Measurements from ENCODE around the gene ERVH48-1.
"Not testable (repeated sequence)": the region's sequence is repeated elsewhere in the genome, so short reads cannot be mapped to it uniquely, and the experiment has no call there.

The ERVH48-1 gene

DNA sequence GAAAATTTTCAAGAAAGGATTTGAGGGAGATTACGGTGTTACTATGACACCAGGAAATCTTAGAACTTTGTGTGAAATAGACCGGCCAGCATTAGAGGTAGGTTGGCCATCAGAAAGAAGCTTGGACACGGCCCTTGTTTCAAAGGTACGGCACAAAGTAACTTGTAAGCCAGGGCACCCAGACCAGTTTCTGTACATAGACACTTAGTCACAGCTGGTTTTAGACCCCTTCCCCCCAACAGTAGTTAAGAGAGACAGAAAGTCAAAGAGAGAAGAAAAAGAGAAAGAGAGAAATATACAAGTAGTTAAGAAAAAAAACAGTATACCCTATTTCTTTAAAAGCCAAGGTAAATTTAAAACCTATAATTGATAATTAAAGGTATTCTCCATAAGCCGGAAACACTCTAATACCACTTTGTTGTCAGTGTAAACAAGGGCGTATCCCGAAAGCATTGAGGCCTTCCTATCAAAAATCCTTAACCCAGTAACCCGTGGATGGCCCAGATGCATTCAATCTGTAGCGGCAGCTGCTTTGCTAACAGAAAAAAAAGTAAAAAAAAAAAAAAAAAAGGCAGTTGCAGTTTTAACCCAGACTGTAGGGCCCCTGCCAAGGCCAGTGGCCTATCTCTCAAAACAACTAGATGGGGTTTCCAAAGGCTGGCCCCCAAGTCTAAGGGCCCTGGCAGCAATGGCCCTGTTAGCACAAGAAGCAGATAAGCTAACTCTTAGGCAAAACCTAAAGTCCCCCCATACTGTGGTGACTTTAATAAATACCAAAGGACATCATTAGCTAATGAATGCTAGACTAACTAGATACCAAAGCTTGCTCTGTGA is 7.9 kb upstream of the ERVH48-1 start:
- H3K9me3 ChIP-seq; H3K4me1 ChIP-seq; H3K4me3 ChIP-seq; H3K36me3 ChIP-seq (replicated peaks); in situ Hi-C loops (cut with MboI; ENCODE audit: low sequenced_read_pairs); H3K27me3 ChIP-seq (ENCODE audit: low read depth); DNase-seq (ENCODE audit: low spot score in 2 of 2): not testable (repeated sequence)

DNA sequence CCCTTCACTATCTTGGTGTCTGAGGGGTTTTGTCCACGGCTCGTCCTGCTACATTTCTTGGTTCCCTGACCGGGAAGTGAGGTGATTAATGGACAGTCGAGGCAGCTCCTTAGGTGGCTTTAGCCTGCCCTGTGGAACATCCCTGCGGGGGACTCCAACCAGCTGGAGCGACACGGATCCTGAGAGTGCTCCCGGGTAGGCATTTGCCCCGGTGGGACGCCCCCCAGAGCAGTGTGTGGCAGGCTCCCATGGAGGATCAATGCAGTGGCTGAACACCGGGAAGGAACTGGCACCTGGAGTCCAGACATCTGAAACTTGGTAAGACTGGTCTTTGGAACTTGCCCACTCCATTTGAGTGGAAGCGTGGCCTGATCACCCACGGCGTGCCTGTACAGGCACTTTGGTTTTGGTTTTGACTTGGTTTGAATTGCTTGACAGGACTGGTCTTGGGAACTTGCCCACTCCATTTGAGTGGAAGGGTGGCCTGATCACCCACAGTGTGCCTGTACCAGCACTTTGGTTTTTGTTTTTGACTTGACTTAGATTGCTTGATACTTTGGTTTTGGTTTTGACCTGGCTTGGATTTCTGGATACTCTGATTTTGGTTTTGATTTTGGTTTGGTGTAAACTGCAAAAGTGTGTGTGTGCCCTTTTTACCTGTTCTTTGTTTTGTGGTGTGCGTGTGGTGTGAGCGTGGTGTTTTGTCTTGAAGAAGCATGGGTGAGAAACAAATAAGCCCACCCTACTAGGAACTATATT is 7.1 kb upstream of the ERVH48-1 start:
- H3K9me3 ChIP-seq; in situ Hi-C loops (cut with MboI; ENCODE audit: low sequenced_read_pairs); H3K36me3 ChIP-seq (replicated peaks); H3K27me3 ChIP-seq (ENCODE audit: low read depth); H3K4me3 ChIP-seq; DNase-seq (ENCODE audit: low spot score in 2 of 2): not testable (repeated sequence)
- H3K4me1 ChIP-seq = peaks cover 11% of the 10 kb centered on the region

DNA sequence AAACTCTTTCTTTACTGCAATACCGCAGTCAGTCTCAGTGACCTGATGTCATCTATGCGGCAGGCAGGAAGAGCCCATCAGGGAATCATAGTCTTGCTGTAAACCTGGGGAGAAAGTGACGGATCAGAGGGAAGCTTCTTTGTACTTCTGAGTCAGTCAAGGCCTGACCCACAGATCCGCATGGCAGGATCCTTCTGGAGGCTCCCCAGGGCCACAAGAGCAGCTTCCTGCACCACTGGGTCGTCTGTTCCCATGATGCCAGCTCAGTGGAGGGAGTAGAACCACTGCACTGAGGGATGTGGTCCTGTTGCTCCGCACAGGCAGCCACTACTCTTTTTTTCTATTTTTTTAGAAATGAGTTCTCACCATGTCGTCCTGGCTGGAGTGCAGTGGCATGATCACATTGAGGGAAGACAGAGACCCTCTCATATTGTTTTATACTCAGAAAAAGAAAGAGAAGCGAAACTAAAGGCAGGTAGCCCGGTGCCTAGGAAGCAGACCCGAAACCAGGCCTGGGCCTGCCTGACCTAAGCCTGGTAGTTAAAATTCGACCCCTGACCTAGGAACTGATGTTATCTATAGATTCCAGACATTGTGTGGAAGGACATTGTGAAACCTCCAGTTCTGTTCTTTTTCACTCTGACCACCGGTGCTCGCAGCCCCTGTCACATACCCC is 6.3 kb upstream of the ERVH48-1 start:
- in situ Hi-C loops (cut with MboI; ENCODE audit: low sequenced_read_pairs) = no loop called here
- DNase-seq (ENCODE audit: low spot score in 2 of 2) = no peak
- Histone ChIP-seq H3K4me1 (peaks cover 14% of the 10 kb centered on the region), H3K36me3 (replicated peaks) (no peaks in the 10 kb centered on the region), H3K27me3 (ENCODE audit: low read depth) (no peaks in the 10 kb centered on the region), H3K9me3 (no peaks in the 10 kb centered on the region), H3K4me3 (no peak overlapping the region)

DNA sequence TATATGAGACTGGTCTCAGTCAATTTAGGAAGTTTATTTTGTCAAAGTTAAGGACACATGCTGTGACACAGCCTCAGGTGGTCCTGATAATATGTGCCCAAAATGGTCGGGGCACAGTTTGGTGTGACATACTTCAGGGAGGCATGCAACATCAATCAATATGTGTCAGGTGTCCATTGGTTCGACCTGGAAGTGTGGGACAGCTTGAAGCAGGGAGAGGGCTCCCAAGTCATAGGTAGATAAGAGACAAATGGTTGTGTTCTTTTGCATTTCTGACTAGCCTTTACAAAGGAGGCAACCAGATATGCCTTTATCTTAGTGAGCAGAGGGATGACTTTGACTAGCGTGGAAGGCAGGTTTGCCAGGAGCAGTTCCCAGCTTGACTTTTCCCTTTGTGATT is 4.5 kb upstream of the ERVH48-1 start:
- H3K4me3 ChIP-seq = no peak overlapping the region
- no peaks in the 10 kb centered on the region for H3K27me3 ChIP-seq (ENCODE audit: low read depth)
- H3K4me1 ChIP-seq = peaks cover 20% of the 10 kb centered on the region
- DNase-seq (ENCODE audit: low spot score in 2 of 2) = no peak
- H3K9me3 ChIP-seq = no peaks in the 10 kb centered on the region
- H3K36me3 ChIP-seq (replicated peaks) = no peaks in the 10 kb centered on the region
- in situ Hi-C loops (cut with MboI; ENCODE audit: low sequenced_read_pairs) = no loop called here

DNA sequence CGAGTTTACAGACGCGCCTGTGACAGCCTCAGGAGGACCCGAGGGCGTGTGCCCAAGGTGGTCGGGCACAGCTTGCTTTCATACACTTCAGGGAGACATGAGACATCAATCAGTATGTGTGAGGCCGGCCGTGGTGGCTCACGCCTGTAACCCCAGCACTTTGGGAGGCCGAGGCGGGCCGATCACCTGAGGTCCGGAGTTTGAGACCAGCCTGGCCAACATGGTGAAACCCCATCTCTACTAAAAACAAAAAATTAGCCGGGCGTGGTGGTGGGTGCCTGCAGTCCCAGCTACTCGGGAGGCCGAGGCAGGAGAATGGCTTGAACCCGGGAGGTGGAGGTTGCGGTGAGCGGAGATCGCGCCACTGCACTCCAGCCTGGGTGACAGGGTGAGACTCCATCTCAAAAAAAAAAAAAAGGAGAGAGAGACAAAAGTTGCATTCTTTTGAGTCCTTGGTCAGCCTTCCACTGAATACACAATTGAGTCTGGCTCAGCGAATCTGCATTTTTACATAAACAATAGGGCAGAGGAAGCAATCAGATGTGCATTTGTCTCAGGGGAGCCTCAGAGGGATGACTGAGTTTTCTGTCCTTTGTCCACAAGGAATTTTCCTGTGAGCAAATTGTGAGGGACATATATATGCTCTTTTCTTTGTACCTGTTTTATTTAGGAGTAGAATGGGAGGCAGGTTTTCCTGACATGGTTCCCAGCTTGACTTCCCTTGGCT is 2.2 kb upstream of the ERVH48-1 start:
- in situ Hi-C loops (cut with MboI; ENCODE audit: low sequenced_read_pairs); H3K36me3 ChIP-seq (replicated peaks); H3K27me3 ChIP-seq (ENCODE audit: low read depth); H3K9me3 ChIP-seq: not testable (repeated sequence)
- peak; percentile 65 to 71 for DNase-seq (ENCODE audit: low spot score in 2 of 2)
- H3K4me1 ChIP-seq = peaks cover 26% of the 10 kb centered on the region
- peak overlapping the region; percentile 8 for H3K4me3 ChIP-seq

DNA sequence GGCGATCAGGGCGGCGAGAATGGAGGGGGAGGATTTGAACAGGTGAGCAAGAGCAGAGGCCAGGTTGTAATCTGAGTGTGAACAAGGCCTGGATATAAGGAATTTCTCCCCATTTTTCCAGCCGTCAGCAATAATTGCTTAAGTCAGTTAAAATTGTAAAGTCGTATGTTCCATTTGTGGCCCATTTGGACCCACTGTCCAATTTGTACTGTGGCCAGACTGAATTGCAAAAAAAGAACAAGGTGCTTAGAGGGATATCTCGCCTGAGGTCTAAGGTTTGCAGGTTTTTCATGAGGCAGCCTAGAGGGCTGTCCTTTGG is 1.0 kb downstream of the ERVH48-1 start:
- no peaks in the 10 kb centered on the region for H3K9me3 ChIP-seq
- no peaks in the 10 kb centered on the region for H3K27me3 ChIP-seq (ENCODE audit: low read depth)
- H3K4me3 ChIP-seq = no peak overlapping the region
- peaks cover 23% of the 10 kb centered on the region for H3K4me1 ChIP-seq
- DNase-seq (ENCODE audit: low spot score in 2 of 2) = no peak
- in situ Hi-C loops (cut with MboI; ENCODE audit: low sequenced_read_pairs) = no loop called here
- no peaks in the 10 kb centered on the region for H3K36me3 ChIP-seq (replicated peaks)

DNA sequence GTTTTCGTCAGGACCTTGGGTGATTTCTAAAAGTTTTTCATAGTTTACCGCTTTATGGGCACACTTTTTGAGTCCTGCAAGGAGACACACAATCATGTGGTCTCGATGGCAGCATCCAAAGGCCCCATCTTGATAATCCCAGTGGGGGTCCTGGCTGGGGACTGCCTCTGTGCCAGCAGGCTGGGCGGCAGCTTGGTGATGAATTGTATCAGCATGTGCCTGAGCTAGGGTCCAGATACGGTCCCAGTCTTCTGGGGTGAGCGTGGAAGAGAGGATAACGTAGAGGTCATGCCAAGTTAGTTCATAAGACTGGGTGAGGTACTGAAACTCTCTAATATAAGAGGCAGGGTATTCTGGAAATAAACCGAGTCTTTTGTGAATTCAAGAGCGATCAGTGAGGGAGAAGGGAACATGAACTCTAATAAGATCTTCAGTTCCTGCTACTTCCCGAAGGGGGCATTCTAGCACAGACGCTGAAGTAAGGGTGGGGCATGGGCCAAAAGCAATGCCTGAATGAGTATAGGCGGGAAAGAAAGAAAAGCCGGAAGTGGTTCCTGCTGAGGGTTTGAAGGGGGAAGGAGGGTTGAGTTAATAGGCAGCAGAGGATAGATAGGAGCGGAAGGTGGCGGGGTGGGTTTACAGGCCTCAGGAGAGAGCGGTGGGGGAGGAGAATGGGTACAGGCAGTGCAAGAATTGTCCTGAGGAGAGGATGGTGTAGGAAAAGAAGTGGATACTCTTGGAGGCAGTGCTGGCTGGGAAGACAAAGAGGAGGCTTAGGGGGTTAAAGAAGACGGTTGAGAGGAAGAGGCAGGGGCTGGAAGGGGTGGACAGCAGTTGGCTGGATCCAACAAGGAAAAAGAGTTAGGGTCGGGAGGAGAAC is 1.6 kb downstream of the ERVH48-1 start:
- Histone ChIP-seq H3K4me3 (no peak overlapping the region), H3K4me1 (peaks cover 20% of the 10 kb centered on the region), H3K36me3 (replicated peaks) (no peaks in the 10 kb centered on the region), H3K27me3 (ENCODE audit: low read depth) (no peaks in the 10 kb centered on the region), H3K9me3 (no peaks in the 10 kb centered on the region)
- peak; percentile 92 to 97 for DNase-seq (ENCODE audit: low spot score in 2 of 2)
- in situ Hi-C loops (cut with MboI; ENCODE audit: low sequenced_read_pairs) = no loop called here

DNA sequence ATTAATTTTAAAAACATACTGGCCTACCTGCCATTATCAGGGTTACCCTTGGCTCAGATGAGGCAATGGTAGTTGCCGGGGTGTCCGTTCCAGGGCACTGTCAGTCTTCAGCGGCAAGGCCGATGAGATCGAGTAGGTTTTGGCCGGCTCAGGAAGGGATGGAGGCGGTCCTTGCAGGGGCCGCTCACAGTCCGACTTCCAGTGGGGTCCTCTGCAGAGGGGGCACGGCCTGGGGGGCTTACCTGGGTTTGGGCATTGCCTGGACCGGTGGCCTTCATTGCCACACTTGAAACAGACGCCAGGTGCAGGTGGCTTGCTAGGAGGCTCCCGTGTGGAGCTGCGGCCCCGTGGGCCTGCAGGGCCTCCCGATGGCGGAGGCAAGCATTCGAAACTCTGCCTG is 2.5 kb downstream of the ERVH48-1 start:
- H3K36me3 ChIP-seq (replicated peaks) = no peaks in the 10 kb centered on the region
- in situ Hi-C loops (cut with MboI; ENCODE audit: low sequenced_read_pairs) = no loop called here

DNA sequence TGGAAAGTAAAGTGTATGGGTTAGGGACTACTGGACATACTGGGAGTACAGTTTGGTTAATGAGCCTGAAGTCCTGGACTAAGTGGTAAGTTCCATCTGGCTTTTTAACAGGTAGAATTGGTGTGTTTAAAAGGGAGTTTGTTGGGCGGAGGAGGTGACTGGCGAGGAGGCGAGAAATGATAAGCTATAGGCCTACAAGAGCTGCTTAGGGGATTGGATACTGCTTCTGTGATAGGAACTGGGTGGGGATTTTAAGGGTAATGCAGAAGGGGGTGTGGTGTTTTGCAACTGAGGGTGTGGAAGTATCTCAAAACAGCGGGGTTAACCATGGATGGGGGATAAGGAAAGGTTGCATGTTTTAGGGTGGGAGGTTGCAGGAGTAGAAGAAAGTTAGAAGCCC is 3.5 kb downstream of the ERVH48-1 start:
- H3K27me3 ChIP-seq (ENCODE audit: low read depth) = no peaks in the 10 kb centered on the region
- no peak overlapping the region for H3K4me3 ChIP-seq
- no peaks in the 10 kb centered on the region for H3K9me3 ChIP-seq
- no peak for DNase-seq (ENCODE audit: low spot score in 2 of 2)
- no peaks in the 10 kb centered on the region for H3K36me3 ChIP-seq (replicated peaks)
- in situ Hi-C loops (cut with MboI; ENCODE audit: low sequenced_read_pairs) = no loop called here
- peaks cover 12% of the 10 kb centered on the region for H3K4me1 ChIP-seq

More for the DNA sequence above, 2.5 kb downstream of the ERVH48-1 start:
- Histone ChIP-seq H3K27me3 (ENCODE audit: low read depth) (no peaks in the 10 kb centered on the region), H3K4me3 (no peak overlapping the region), H3K4me1 (peaks cover 17% of the 10 kb centered on the region), H3K9me3 (no peaks in the 10 kb centered on the region)
- DNase-seq (ENCODE audit: low spot score in 2 of 2) = no peak

DNA sequence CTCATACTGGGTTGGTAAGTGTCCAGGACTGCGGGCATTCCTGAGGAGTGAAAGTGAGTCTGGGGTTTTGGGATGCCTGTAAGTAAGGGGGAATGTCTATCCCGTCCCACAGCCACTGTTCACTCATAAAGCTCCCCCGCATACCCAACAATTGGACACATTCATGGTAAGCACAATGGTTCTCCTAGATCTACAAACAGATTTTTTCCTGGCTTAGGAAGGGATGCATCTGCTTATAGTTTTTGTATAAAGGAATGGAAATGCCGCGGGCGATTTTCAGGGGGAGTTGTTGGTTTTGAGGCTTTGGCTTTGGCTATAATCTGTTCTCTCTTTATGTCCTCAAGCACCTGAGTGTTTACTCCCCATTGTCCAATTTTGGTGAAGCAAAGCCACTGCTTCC is 7.1 kb downstream of the ERVH48-1 start:
- Histone ChIP-seq H3K36me3 (replicated peaks) (no peaks in the 10 kb centered on the region; the same call in 1 of the 2 replicates), H3K27me3 (ENCODE audit: low read depth) (no peaks in the 10 kb centered on the region), H3K4me1 (no peaks in the 10 kb centered on the region), H3K9me3 (no peaks in the 10 kb centered on the region), H3K4me3 (no peak overlapping the region)
- in situ Hi-C loops (cut with MboI; ENCODE audit: low sequenced_read_pairs) = no loop called here
- peak in 1 of 2 experiments; percentile 46 for DNase-seq (ENCODE audit: low spot score in 2 of 2)

DNA sequence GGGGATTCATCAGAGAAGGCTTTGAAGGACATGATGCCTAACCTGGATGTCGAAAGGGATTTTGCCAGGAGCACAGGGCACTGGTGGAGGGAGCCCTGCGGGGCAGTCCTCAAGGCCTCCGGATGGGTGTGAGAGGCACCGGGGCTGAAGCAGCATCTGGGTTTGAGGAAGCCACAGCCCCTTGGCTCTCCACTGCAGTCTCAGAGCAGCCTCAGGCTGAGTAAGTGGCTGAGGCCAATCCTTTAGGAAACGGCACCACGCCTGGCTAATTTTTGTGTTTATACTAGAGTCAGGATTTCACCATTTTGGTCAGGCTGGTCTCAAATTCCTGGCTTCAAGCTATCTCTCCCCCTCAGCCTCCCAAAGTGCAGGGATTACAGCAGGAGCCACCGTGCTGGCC is 12.0 kb downstream of the ERVH48-1 start:
- Histone ChIP-seq H3K9me3 (no peaks in the 10 kb centered on the region), H3K36me3 (replicated peaks) (peaks cover 27% of the 10 kb centered on the region), H3K27me3 (ENCODE audit: low read depth) (no peaks in the 10 kb centered on the region), H3K4me3 (no peak overlapping the region), H3K4me1 (no peaks in the 10 kb centered on the region)
- no peak for DNase-seq (ENCODE audit: low spot score in 2 of 2)
- in situ Hi-C loops (cut with MboI; ENCODE audit: low sequenced_read_pairs) = no loop called here

DNA sequence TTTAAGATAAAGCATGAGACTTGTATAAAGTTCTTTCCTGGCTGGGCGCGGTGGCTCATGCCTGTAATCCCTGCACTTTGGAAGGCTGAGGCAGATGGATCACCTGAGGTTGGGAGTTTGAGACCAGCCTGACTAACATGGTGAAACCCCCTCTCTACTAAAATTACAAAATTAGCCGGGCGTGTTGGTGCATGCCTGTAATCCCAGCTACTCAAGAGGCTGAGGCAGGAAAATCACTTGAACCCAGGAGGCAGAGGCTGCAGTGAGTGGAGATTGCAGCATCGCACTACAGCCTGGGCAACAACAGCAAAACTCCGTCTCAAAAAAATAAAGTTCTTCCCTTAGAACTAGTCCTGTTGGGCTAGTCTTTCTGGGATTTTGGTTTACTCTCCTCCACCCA is 13.5 kb downstream of the ERVH48-1 start:
- H3K4me3 ChIP-seq; H3K9me3 ChIP-seq; H3K27me3 ChIP-seq (ENCODE audit: low read depth); H3K4me1 ChIP-seq; in situ Hi-C loops (cut with MboI; ENCODE audit: low sequenced_read_pairs); DNase-seq (ENCODE audit: low spot score in 2 of 2): not testable (repeated sequence)
- peaks cover 35% of the 10 kb centered on the region for H3K36me3 ChIP-seq (replicated peaks)

DNA sequence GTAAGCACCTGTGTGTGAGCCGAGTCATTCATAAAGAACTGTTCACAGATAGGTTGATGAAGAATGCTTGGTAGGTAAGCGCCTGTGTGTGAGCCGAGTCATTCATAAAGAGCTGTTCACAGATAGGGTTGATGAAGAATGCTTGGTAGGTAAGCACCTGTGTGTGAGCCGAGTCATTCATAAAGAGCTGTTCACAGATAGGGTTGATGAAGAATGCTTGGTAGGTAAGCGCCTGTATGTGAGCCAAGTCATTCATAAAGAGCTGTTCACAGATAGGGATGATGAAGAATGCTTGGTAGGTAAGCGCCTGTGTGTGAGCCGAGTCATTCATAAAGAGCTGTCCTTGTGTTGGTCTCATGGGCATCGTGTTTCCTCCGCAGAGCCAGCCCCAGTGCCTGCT is 16.9 kb downstream of the ERVH48-1 start:
- DNase-seq (ENCODE audit: low spot score in 2 of 2); in situ Hi-C loops (cut with MboI; ENCODE audit: low sequenced_read_pairs); H3K4me3 ChIP-seq; H3K27me3 ChIP-seq (ENCODE audit: low read depth); H3K9me3 ChIP-seq; H3K4me1 ChIP-seq: not testable (repeated sequence)
- peaks cover 65% of the 10 kb centered on the region for H3K36me3 ChIP-seq (replicated peaks)

Data from HAP-1 (cell line).